ENCODE results near the gene MYDGF. TPM values are rescaled to one million over a fixed set of nuclear protein-coding genes. Genes with fewer than 3 reads are reported as not detected.

The MYDGF gene
- total RNA-seq, 2 donors from 2014 or later, result 43.2 to 53.7 TPM

DNA sequence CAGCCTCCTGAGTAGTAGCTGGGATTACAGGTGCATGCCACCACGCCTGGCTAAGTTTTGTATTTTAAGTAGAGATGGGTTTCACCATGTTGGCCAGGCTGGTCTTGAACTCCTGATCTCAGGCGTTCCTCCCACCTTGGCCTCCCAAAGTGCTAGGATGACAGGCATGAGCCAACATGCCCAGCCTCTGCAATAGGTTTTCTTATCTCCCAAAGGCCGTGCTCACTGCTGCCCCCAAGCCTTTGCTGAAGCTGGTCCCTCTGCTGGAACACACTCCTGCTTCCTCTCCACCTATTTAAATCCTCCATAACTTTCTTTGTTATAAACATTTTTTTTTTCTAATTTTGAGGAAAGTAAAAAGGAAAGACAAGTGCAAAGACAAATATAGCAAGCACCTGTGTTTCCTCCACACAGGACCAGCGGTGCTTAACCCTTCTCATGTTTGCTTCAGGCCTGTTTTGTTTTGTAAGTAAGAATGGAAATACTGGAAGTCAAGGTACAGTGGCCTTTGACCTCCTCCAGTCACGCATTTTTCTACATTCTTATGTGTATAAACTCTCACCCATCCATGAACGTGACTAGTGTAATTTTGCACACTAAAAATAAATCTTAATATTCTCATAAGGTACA is 45.3 kb downstream of the MYDGF start:
- intact Hi-C loops (cut with DNase I), result no loop called here
- DNase-seq, result peak; percentile 12
- ATAC-seq, result no peak

DNA sequence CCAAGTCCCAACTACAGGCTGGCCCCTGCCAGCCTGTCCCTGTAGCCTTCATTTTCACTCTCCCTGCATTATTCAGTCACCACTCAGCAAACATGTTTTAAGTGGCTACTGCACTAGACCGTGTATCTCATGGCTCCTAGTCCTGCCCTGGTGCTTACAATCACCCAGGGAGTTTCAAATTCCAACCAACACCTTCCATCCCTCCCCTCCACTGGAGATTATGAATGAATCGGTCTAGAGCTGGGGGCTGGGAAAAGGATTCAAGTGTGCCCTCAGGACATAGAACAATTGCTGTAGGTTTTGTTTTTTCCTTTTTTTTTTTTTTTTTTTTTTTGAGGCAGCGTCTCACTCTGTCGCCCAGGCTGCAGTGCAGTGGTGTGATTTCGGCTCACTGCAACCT is 45.8 kb downstream of the MYDGF start:
- no peak for ATAC-seq

DNA sequence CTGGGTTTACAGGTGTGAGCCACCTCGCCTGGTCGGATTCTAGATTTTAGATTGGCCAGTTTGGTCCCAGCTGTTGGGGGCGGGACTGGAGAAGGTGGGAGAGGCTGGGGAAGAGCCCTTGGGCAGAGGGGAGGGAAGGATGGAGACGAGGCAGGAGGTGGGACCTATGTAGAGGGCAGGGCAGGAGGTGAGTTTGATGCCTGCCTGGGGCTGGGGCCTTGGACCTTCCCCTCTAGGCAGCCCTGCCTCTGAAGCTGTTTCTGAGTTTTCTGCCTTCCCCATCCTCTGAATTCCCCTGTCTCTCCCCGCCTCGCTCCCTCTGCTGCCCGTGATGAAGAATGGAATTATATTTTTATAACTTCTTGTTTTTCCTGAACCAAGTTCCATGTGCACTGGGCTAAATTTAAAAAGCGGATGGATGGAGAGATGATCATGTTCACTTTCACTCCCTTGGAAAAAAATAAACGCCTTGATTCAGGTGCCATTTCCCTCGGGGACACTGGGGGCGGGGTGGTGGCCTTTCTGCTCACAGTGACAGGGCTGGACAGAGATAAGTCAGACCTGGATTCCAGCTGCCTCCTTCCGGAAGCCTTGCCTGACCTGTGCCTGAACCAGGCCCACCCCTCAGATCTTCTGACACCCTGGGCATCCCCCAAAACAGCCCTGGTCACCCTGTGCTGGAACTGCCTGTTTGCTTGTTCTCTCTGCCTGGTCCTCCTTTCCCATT is 47.3 kb downstream of the MYDGF start:
- intact Hi-C loops (cut with DNase I), result no loop called here
- peak; percentile 12 for DNase-seq
- ATAC-seq, result no peak

More for the DNA sequence above, 45.8 kb downstream of the MYDGF start:
- no peak for DNase-seq
- intact Hi-C loops (cut with DNase I), result no loop called here

DNA sequence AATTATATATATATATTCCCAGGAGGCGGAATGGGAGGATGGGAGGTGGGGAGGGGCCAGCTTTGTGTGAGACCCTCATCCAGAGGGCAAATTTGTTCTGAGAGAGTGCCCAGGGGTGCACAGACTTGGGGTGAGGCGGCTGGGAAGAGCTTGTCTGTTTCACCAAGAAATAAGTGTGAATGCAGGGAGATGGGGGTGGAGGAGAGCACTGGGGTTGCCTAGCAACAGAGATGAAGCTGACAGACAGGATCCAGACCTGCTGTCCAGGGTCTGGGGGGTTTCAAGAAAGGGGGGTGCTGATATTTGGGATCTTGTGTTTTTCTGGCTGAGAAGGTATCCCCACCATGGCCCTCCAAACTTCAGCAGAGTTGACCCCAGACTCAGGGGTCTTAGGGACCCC is 49.5 kb downstream of the MYDGF start:
- intact Hi-C loops (cut with DNase I), result no loop called here
- ATAC-seq (no peak), DNase-seq (no peak)

DNA sequence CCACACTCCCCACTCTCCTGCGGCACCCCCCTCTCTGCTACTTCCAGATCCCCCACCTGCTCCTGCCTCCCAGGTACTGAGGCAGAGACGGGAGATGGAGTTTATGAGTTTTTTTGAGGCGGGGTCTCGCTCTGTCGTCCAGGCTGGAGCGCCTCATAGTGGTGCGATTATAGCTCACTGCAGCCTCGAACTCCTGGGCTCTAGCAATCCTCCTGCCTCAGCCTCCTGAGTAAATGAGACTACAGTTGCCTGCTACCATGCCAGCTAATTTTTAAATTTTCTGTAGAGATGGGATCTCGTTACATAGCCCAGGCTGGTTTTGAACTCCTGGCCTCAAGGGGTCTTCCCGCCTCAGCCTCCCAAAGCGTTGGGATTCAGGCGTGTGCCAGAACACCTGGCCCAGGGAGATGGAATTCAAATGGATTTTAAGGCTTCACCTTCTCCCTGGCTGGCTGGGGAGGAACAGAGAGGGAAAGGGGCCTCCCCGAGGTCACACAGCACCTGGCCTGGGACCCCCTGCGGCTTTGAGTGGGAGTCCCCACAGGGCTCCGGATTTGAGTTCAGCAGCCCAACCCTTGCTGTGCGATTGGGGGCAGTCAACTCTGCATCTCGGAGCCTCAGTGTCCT is 50.4 kb downstream of the MYDGF start:
- DNase-seq (peak; percentile 4), ATAC-seq (no peak)
- intact Hi-C loops (cut with DNase I), result no loop called here

DNA sequence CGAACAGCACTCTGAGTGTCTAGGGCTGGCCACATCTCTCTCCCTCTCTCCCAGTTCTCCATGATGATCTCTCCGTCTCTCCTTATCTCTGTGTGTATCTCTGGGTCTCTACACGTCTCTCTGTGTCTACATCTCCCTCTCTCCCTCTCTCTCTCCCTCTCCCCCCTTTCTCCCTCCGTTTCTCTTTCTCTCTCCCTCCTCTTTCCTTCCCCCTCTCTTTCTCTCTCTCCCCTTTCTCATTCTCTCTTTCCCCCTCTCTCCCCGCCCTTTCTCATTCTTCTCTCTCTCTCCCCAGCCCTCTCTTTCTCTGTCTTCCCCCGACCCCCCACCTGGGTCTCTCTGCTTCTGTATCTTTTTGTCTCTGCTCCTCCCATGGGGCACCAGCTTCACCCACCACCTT is 52.1 kb downstream of the MYDGF start:
- intact Hi-C loops (cut with DNase I), result no loop called here
- no peak for ATAC-seq

DNA sequence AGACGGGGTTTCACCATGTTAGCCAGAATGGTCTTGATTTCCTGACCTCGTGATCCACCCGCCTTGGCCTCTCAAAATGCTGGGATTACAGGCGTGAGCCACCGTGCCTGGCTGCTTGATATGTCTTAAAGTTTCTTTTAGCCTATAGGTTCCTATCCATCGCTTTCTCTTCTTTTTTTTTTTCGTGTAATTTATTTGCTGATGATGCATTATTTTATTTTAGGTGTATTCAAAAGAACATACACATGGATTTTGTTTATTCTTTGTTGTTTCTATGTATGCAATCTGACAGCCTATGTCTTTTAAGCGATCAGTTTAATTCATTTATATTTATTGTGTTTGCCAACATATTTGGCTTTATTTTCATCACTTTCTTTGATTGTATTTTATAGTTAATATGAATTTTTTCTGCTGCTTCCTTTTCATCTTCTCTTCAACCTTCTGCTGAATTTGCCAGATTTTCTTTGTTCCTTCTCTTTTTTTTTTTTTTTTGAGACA is 56.8 kb downstream of the MYDGF start:
- intact Hi-C loops (cut with DNase I), result no loop called here
- no peak for ATAC-seq
- DNase-seq, result no peak

More for the DNA sequence above, 52.1 kb downstream of the MYDGF start:
- no peak for DNase-seq

DNA sequence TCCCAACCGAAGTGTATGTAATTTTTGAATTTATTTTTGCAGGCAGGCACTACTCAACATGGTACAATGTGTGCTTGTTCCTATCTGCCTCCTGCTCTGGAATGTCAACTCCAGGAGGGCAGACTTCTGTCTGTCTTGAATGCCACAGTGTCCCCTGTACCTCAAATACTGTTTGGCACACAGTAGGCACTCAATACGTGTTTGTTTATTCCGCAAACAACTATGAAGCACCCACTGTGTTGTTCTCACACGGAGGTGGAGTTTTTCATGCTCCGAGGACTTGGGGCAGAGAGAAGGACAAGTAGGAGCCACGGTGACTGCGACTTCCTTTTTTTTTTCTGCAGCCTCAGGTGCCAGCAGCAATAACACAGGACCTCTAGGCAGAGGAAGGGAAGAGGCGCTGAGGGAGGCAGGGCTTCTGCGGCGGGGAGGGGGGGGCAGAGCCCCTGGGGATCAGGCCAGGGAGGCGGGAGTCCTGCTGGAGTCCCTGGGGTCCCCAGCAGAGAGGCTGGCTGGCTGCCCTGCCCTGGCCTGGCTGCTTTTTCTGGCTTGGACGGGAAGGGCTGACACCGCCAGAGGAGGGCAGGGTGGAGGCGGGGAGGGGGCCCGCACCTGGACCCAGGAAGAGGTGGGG is 60.1 kb downstream of the MYDGF start:
- ATAC-seq, result peak; percentile 56 to 79
- DNase-seq, result no peak
- intact Hi-C loops (cut with DNase I), result no loop called here

Other genes starting within 250 kb of the MYDGF start
- gene UBXN6, start 212.5 kb downstream of the MYDGF start, total RNA-seq, result 100 to 1,000 TPM in 1 of 2 donors, 10 to 100 TPM in 1; 96.9 to 101 TPM
- 10 to 100 TPM; 20.9 to 25.9 TPM for gene HDGFL2, start 198.0 kb downstream of the MYDGF start, total RNA-seq
- gene PLIN4, start 151.9 kb downstream of the MYDGF start, total RNA-seq, result 100 to 1,000 TPM; 331 to 357 TPM
- 10 to 100 TPM; 32.7 to 47.8 TPM for gene PLIN5, start 135.1 kb downstream of the MYDGF start, total RNA-seq
- 1 to 10 TPM in 1 of 2 donors, under 1 TPM in 1; 0.88 to 1.1 TPM for gene LRG1, start 130.3 kb downstream of the MYDGF start, total RNA-seq
- 10 to 100 TPM; 15.0 to 24.8 TPM for gene SEMA6B, start 110.7 kb downstream of the MYDGF start, total RNA-seq
- 1 to 10 TPM; 3.4 to 6.7 TPM for gene TNFAIP8L1, start 30.8 kb downstream of the MYDGF start, total RNA-seq
- 10 to 100 TPM; 41.8 to 43.0 TPM for gene DPP9, start 53.5 kb upstream of the MYDGF start, total RNA-seq
- 10 to 100 TPM; 24.1 to 25.0 TPM for gene FEM1A, start 121.4 kb upstream of the MYDGF start, total RNA-seq
- gene TICAM1, start 161.4 kb upstream of the MYDGF start, total RNA-seq, result 1 to 10 TPM; 6.9 to 8.0 TPM
- gene PLIN3, start 197.3 kb upstream of the MYDGF start, total RNA-seq, result 10 to 100 TPM; 25.3 to 35.1 TPM
- under 1 TPM in 1 of 2 donors, not detected in 1; 0.18 TPM for gene ARRDC5, start 232.6 kb upstream of the MYDGF start, total RNA-seq
- gene UHRF1, start 239.2 kb upstream of the MYDGF start, total RNA-seq, result 1 to 10 TPM; 1.2 to 3.6 TPM